HG03469 (cell line): ENCODE measurements around the gene OR11A1.

ENCODE experiments used
- ATAC-seq: cut with Tn5 transposase; IDR thresholded peaks from one replicate; pipeline ENCODE4 v1.9.1; 2021; ENCODE audit warnings: mild to moderate bottlenecking, moderate library complexity, moderate number of reproducible peaks; ENCODE audit not compliant: unreplicated experiment

Gene OR11A1, protein sequence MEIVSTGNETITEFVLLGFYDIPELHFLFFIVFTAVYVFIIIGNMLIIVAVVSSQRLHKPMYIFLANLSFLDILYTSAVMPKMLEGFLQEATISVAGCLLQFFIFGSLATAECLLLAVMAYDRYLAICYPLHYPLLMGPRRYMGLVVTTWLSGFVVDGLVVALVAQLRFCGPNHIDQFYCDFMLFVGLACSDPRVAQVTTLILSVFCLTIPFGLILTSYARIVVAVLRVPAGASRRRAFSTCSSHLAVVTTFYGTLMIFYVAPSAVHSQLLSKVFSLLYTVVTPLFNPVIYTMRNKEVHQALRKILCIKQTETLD

DNA sequence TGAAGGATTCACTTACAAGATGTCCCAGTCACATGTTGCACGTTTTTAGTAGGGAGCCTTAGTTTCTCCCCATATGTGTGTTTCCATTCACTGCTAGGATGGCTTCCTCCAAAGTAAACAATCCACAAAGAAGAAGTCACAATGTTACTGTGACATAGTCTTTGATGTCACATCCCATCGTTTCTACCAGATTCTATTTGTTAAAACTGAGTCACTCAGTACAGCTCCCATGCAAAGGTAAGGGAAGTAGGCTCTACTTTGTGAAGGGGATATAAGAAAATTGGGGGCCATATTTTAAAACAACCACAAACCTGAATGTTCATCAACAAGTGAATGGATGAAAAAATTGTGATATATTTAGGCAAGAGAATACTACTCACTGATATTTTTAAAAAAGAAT lies at the start of gene OR11A1, which contains the start of gene OR2H1:
TSS of gene OR11A1 (minus strand) at position 101 of the 400 bp plus-strand sequence. CDS start 29,430 bp downstream, outside the sequence.
TSS of gene OR2H1 (plus strand) at position 185 of the 400 bp plus-strand sequence. CDS start 4,615 bp downstream, outside the sequence.
- no peak for ATAC-seq

DNA sequence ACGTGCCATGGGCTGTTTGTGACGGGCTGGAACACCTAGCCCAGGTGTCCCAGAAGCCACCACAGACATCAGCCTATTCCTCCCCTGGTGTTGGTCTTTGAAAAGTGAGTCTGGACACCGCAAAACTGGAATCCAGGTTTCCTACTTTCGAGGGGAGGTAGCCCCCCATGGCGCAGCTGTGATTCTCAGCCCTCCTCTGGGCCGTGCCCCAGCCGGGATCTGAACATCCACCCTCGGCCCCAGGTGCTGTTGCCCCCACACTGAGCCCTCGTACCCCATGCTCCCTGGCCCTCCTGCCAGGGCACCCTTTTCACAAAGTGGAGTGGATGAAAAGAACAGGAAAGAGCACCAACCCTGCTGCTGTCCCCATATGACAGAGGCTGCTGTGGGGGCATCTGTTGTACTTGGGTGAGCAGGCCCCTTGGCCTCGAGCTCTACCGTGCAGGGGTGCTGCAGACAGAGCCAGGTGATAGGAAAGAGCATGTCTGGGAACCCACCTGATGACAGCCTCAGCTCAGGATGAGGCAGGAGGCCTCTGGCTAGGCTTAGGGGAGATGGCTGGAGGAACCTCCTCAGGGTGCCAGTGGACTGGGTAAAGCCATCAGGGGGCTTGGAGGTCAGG lies 49.7 kb upstream of the OR11A1 start:
- no peak for ATAC-seq

DNA sequence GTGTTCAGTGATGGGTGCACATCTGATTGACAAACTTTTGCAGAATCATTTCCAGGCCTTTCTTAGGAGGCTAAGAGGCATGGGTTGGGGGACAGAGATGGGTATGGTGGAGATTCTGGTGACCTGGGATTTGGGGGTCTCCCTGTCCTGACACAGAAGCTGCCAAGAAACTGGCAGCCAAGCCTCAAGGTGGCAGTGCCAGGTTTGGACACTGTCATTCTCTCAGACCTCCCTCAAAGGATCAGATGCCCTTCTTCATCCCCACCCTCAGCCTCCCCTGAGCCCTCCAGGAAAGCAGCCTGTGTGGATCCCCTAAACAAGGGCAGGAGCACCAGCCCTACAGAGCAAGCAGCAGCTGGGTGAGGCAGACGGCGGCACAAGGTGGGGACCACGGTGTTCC lies 48.9 kb upstream of the OR11A1 start:
- ATAC-seq: no peak

DNA sequence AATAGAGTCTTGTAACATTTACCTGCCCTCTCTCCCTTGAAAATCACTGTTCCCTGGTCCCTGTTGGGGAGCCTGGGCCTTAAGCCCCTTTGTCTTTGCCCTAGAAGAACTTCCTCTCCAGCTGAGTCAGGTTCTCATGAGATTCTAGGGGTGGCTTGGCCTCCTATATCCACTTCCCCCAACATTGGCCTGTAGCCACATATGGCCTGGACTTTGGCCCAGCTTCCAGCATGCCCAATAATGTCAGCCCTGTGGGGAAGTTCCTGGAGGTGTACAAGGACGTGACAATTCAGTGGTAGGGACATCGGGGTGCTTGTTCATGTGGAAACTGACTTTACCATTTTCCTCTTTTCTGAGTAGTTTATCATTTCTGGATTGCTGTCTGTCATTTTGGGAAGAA lies 48.1 kb upstream of the OR11A1 start:
- ATAC-seq: no peak

DNA sequence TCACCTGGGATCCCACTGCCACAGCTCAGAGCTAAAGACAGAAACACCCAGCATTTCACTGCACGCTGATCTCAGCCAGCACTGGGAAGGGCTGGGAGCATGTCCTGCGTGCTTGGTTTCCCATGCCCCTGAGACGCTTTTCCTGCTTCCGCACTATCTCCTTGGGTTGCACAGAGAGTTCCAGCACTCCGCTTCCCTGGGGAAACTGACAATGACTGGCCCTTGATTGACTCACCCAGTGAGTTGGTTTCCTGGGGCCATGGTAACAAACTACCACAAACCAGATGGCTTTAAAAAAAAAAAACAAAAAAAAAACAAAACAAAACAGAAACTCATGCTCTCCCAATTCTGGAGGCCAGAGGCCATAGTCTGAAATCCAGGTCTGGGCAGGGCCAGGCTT lies 45.7 kb upstream of the OR11A1 start:
- no peak for ATAC-seq

DNA sequence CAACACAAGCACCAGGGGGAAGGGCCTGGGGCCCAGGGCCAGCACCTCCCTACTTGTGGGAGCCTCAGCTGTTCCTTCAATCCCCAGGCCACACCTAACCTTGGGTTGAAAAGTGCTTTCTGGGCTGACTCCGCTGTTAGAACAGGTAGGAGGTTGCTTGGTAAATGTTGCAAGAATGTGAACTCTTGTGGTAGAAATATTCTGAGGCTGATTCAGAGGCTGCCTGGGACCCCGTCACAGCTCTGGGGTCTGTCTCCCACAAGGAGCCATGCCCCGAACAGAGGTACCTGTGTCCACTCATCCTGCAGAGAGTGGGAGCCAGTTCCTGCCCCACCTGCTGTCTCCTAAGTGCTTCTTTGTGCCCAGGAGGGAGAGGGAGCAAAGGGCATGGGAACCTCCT lies 45.3 kb upstream of the OR11A1 start:
- no peak for ATAC-seq

DNA sequence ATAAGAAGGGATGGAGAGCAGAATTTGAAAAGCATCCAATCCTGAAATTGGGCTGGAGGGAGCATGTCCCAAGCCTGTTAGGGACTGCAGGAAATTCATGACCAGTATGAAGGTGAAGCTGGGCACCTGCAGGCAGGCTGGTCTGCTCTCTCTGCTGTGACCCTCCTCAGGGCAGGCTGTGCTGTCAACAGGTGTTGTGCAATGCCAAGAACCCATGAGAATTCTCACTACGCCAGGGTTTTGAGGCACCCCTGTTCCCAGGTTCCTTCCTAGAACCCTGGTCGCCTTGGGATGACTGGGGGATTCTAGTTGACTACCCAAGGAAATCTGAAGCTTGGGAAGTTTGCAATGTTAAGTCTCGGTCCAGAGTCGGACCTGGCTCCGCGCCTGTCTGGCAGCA lies 44.2 kb upstream of the OR11A1 start:
- ATAC-seq: no peak

DNA sequence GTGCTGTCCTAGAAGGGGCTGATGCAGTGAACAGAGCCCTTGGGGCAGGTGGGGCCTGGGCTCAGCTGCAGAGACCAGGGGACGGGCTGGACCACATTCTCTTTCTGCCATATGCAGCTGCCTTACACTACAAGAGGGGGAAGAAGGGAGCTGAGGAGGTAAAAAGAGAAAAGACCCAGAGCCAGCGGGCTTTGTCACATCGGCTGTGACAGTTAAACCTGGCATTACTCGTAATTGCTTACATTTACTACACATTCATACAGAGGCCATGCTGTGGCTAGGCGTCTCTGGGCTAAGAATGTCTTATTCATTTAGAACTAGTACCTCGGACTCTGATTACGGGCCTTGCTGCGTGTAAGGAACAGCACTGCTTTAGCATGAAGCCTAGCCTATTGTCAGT lies 43.7 kb upstream of the OR11A1 start:
- ATAC-seq: no peak

DNA sequence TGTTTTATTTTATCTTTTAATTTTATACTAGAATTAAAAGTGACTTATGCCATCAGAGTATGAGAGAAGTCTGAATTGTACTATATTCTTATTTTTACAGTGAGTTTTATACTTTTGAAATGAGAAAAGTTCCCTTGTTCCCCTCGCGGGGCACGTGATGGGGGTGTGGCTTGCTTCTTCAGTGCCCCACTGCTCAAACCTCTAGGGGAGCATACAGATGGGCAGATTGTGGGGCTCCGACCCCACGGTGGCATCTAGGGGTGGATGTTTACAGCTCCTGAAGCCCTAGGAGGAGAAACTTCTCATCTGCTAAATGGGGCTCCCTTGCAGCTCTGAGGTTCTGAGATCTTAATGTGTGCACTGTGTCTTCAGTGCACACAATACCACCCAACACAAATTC lies 42.8 kb upstream of the OR11A1 start:
- ATAC-seq: no peak

DNA sequence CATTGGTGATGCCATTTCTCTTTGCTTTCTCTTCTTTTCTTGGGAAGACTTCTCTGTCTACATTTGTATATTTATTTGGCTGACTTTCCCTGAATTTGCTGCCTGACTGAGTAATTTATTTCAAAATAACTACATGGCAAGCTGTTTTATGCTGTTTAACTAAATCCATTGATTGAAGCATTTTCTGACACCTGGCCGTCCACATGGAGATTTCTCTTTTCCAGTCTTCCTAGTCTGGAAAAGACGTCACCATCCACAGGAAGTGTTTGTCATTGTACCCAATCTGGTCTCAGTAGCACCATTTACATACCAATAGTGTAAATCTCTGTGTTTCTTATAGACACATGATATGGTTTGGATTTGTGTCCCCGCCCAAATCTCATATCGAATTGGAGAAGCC lies 40.1 kb upstream of the OR11A1 start:
- ATAC-seq: no peak

DNA sequence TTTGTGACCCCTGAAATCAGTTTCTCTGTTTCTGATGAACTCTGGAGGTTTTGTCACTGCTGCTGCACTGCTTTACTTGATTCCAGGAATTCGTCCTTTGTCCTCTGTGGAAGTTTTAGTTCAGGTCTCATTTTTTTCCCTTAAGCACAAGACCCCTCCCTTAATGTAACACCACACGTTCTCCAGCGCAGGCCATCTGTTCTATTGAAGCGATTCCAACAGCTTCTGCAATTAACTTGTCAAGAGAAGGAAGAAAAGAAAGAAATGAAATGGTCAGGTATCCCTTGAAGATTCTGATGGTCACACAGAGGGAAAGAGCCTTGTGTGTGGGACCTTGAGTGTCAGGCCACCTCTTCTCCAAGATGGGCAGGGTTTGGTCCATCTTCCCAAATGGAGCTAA lies 38.7 kb upstream of the OR11A1 start:
- ATAC-seq: no peak

DNA sequence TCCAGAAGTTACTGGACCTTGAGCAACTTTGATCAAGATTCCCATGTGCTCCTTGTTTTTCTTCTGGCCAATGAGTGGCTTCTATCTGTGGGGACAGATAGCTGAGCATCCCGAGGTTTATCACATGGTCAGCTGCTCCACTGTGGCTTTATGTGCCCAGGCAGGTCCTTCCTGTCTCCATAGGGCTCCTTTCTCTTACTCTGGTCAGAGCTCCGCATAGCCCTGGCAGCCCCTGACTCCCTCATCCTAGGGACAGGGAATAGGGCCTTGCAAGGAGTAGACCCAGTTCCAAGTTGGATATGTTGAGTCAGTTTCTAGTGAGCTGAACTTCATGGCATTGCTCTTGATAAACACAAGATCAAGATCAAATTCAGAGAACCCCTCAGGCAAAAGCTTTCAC lies 37.3 kb upstream of the OR11A1 start:
- ATAC-seq: no peak

DNA sequence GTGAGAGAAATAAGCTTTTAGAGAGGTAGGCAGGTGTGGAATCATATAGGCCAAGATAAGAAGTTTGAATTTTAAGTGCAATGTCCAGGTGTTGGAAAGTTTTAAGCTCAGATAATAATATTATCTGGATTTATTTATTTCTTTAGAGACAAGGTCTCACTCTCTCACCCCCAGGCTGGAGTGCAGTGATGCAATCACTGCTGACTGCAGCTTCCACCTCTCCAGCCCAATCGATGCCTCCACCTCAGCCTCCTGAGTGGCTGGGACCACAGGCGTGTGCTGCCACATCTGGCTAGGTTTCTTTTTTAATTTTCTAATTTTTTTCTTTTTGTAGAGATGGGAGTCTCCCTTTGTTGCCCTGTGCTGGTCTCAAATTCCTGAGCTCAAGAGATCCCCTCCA lies 36.4 kb upstream of the OR11A1 start:
- no peak for ATAC-seq

DNA sequence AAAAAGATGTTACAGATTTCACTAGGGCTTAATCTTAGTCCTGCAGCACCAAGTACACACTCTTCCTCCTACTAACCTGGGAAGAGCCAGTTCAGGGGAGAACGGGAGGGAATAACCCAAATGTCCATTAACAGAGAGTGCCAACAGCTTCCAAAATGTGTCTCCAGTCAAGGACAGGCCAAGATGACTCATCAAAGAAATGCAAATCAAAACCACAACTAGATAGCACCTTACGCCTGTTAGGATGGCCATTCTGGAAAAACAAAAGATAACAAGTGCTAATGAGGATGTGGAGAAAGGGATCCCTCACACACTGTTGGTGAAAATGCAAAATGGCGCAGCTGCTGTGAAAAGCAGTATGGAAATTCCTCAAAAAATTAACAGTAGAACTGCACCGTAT lies 34.7 kb upstream of the OR11A1 start:
- no peak for ATAC-seq

DNA sequence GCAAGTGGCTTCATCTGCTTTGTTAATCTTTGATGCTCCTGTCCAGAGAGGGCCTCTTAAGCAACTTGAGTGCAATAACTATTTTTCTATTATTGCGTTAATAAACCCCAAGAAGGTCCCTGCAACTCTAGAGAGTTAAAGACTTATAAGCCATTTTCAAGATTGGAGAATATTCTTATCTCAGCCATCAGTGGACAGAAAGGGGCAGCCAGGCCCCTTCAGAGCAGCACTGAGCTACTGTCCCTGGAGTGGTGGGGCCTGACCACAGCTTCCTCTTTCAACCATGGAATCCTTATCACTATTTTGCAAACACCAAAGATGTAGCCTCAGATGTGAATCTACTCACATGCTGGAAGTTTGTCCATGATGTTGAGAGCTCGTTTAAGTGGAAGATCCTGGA lies 33.7 kb upstream of the OR11A1 start:
- ATAC-seq: no peak

DNA sequence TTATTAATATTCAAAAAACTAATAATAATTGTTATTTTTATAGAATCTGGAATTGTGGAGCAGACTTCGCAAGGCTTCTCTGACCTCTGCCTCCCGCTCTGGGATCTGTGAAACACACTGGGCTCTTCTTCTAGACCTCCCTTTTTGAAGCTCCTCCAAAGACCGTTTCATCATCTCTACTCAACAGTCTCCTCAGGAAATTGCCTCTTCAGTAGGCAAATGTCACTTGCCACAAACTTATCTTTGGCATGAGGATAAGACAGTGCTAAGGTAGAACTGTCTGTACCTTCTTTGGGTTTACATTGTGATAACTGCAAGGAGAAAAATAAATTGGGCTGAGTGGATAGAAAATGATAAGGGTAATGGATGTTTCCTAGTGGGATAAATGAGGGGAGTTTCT lies 33.2 kb upstream of the OR11A1 start:
- ATAC-seq: no peak

DNA sequence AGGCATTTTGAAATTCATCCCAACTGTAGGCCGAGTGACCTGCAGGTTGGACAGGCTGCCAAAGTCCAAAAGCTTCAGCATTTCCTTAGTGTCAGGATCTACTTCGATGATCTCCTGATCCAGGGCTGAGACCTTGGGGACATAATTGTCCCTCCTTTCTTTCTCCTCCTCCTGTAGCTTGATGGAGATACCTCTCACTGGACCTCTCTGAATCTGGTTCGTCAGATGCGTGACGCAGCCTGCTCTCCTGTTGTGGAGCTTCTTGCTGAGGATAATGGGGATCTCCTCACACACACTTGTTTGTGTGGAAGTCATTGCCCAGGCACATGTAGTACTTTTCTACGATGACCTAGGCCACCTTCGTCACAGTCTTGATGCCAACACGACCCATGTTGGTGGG lies 32.4 kb upstream of the OR11A1 start:
- no peak for ATAC-seq

DNA sequence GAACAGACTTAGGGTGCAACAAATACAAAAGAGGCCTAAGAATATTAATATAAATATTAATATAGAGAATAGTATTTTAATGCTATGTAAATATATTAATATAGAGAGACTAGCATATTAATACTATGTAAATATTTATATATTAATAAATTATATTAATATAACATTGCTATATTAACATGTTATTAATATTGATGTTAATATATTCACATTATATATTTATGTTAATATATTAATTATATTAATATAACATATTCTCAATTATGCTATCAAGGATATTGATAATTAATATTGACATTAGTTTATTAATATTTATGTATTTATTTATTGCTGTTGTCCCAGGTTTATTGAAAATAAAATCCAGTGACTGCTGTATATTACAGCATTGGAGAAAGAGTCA lies 32.0 kb upstream of the OR11A1 start:
- ATAC-seq: no peak

DNA sequence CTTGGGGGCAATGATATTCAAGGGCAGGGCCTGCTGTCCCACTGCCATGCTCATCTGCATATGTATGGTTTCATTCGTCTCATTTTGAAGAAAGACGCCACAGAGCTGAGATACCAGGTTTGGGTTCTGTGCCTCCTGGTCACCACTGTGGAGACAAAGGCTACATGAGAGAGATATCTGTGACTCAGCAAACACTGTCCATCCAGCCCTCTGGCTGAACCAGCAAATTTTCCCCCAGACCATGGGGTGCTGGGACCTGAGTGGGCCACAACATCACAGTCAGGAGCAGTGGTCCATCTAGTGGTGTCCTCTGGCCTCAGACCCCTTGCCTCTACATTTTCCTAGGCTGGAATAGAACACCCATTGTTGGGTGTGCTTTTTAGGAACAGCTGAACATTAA lies 30.8 kb upstream of the OR11A1 start, which contains the start of gene MAS1L:
TSS of gene MAS1L (minus strand) at position 297 of the 400 bp plus-strand sequence. CDS start at position 243, 54 bp downstream.
- no peak for ATAC-seq

DNA sequence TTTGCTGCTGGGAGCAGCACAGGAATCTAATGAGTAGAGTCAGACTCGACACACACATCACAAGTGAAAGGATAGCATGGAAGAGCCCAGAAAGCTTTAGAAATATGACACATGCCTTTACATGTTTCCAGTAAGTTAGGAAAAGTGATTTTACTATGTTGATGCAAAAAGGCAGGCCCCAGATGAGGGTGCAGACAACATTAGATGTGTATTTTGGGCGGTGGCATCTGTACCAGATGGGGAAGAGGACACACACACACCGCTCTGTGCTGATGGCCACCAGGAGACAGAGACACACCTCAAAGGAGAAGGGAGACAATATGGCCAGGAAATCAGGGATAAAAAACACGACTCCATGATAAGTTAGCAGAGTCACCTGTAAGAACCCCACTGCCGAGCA lies 30.3 kb upstream of the OR11A1 start:
- no peak for ATAC-seq

DNA sequence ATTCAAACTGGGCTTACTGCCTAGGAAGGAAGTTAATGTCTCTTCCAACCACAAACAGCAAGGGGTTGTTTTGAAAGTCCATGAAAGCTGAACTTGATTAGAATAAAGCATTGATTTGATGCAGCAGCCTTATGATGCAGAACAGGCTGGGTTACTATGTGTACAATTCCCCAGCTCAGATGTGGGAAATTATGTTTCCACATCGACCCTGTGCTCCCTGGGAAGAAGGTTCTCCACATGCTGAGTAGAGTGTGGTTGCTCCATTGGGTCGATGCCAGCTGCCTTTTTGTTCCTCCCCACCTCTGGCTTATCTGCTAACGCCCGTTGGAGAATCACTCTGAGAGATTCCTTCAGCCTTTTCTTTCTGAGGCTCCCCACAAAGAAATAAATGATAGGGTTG lies 29.7 kb upstream of the OR11A1 start:
- no peak for ATAC-seq

DNA sequence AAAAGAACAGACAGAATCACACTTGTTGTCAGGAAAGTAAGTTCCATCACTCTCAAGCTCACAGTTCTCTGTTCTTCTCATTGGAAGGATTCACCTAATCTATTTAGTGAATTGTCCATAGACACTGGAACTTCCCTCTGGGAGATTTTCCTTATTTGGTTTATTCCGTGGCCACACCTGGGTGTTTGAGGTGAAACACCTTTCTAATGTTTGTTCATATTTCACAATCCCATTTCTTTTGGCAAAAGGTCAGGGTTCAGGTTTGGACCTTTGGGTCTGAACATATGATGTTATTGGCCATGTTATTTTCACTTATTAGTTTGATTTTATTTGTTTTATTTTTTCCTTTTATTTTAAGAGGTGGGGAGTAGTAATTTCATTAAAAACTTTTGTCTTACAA lies 26.9 kb upstream of the OR11A1 start:
- ATAC-seq: no peak

DNA sequence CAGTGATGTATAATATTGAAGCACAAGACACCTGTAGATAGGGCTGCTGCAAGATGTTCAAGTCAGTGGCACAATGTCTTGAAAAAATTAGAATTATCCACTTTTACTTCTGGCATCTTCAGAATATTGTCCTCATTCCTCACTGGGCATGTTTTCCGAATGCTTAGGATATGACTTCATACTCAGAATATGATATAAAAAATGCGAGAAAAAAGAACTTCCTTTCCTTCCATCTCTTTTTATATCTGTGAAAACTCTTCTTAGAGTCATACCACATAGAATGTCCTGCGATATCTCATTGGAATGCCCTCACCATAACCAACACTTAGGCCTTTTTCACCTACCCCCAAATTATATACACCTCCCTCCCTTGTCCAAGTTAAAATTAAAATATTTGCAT lies 26.3 kb upstream of the OR11A1 start:
- ATAC-seq: no peak
